Right renal cortex interstitium (tissue), 3 donors: Measurements from ENCODE around the gene TBC1D16. TPM values are rescaled to one million over a fixed set of nuclear protein-coding genes. Genes with fewer than 3 reads are reported as not detected.

Source experiments
- DNase-seq, 3 donors: peaks; one replicate each; pipeline ENCODE4 v3.0.0-alpha.2; 2013; ENCODE audit warnings: low read depth in 3 of 3, low spot score in 2 of 3
- polyA plus RNA-seq, 3 donors: library from polyadenylated mRNA; unstranded; fragments of 120-200 nt; gene quantifications; one replicate each; pipeline ENCODE4 v1.2.1, GENCODE V29; 2013; ENCODE audit not compliant: insufficient read length in 3 of 3

The TBC1D16 gene
- polyA plus RNA-seq, 3 donors: 31.3 to 32.7 (median 31.5) TPM

DNA sequence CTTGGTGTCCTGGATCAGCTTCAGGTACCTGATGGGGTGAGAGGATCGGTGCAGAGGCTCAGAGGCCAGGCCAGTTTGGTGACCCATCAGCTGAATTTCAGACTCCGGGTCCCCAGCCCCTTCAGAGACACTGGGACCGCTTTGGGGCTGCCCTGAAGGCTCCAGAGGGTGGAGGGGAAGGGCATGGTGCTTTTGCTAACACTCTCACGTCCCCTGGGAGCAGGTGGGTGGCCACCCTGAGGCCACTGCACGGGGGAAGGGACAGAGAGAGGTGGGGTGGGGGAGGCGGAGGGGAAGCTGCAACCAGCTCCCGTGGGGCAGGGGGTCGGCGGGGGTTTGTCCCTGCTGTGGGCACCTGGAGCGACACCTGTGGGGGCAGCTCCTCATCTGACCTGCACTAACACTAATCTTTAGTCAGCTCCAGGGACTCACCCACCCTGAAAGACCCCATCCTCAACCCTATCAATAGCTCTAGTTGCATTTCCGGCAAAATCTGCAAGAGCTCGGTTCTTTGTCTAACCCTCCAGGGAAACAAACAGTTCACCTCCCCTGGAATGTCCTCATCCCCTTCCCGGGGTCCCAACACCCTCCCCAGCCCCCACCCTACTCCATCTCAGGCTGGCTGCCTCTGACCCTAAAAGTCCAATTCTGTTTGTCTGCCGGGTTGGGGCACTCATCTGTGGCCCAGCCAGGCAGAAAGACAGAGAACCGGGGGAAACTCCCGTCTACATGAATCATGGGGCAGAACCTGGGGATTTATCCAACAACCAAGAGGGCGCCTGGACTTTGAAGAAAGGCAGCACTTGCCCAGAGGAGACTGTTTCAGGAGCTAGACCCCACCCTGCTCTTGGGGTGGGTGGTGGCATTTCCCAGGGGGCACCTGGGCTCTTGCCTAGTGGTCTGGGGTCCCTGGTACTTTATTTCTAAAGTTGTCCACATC lies 104.5 kb downstream of the TBC1D16 start:
- no peak for DNase-seq

DNA sequence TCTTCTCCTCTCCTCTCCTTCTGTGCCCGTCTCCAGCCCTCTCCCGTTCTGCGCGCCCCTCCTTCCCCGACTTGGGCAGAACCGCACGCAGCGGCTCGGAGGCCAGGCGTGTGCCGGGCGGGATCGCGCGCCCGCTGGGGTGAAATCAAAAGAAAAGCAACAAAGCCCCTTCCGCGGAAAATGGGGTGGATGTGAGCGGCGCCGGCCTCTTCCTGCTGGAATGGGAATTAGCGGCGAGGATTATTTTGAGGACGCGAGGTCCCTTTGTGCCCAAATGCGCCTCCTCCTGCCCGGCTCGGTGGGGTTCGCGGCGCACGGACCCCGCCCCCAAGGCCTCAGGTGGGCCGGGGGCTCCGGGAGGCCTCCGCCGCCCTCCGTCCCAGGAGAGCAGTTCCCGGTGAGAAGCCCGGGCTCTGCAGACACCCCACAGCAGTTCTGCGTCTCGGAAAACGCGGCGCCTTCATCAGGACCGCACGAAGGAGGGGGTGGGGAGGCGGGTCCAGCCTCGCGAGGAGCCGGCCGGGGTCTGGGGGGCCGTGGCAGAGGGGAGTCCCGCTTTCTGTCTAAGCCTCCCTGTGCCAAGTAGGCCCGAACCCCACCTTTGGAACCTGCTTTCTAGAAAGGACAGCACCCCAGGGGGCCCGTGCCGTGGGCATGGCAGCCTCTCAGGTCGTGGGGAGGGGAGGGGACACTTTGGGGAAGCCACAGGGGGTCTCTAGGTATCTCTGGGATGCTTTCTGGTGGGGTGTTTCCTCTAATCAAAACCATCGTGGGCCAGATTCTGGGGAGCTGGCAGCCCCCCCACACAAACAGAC lies 105.4 kb downstream of the TBC1D16 start:
- no peak for DNase-seq

DNA sequence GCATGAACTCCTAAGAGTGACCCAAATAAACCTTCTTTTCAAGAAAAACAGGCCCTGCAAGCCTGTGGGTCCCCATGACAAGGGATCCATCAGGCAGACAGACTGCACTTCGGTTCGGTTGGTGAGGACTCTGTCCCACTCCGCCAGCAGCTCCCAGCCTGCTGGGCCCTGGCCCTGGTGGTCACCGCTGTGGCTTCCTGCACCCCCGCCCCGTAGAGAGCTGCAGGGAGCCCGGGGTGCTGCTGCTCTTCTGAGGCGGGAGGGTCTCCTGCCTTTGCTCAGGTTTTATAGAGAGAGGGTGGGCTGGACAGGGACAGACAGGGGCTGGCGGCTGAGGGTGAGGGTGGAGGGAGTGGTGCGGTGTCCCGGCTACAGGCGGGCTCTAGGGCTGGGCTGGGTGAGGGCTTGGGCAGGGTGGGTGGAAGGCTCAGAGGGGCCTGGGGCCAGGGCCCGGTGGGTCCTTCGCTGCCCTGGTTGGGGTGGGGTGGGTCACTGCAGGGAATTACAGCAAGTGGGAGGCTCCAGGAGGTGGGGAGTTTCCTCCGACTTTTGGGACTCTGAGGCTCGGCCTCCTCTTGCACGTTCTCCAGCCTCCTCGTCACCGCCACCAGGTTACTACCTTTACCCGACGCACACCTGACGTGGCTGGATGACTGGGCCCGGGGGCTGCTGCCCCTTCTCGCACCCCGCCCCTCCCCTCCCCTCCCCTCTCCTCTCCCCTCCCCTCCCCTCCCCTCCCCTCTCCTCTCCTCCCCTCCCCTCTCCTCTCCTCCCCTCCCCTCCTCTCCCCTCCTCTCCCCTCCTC lies 106.2 kb downstream of the TBC1D16 start:
- no peak for DNase-seq

- DNase-seq: no peak
Measured at GRCh38 chr17:79928502-79929256, 107.0 kb downstream of the TBC1D16 start.

GRCh38 chr17:79927688-79928501 lies 107.8 kb downstream of the TBC1D16 start:
- no peak for DNase-seq

DNA sequence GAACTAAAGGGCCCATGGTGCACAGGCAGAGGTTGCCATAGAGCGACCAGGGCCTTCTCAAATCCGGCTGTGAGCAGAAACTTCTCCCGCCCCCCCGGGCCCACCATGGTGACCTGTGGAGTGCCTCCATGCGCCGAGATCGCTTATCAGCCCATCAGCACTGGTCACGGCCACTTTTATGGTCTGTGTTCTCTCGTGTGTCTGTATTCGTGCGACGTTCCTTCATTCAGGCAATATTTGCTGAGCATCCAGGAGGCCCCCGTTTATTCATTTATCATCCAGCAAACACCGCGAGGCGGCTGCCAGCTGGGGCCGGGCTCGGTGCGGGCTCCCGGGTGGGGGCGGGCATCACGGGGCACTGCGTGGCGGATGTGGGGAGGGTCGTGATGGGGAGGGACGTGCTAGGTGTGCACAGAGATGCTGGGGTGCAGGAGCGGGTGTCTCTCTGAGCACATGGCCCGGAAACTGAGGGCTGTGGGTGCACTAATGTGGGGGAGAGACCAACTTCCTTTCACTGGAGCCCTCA lies 108.5 kb downstream of the TBC1D16 start:
- DNase-seq: no peak

- no peak for DNase-seq
Measured at GRCh38 chr17:79926605-79927135, 109.0 kb downstream of the TBC1D16 start.

DNA sequence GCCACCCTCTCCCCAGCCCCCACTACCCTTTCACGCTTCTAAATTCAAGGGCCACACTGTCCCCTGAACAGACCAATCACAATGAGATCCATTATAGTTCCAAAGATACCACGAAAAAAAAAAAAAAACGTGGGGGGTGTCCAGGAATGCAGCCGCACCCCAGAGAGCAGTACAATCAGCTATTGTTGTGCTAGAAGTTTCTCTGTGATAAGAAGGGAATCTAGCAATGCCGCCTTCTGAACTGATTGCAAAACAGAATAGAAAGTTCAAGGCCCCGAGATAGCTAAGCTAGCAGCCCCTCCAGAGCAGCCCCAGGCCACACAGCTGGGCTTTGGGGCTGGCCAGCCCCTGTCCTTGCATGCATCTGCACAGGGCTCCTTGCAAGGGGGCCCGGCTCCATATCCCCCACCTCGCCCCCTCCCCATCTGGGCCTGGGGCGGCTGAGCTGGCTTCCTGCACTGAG lies 109.5 kb downstream of the TBC1D16 start:
- no peak for DNase-seq

DNA sequence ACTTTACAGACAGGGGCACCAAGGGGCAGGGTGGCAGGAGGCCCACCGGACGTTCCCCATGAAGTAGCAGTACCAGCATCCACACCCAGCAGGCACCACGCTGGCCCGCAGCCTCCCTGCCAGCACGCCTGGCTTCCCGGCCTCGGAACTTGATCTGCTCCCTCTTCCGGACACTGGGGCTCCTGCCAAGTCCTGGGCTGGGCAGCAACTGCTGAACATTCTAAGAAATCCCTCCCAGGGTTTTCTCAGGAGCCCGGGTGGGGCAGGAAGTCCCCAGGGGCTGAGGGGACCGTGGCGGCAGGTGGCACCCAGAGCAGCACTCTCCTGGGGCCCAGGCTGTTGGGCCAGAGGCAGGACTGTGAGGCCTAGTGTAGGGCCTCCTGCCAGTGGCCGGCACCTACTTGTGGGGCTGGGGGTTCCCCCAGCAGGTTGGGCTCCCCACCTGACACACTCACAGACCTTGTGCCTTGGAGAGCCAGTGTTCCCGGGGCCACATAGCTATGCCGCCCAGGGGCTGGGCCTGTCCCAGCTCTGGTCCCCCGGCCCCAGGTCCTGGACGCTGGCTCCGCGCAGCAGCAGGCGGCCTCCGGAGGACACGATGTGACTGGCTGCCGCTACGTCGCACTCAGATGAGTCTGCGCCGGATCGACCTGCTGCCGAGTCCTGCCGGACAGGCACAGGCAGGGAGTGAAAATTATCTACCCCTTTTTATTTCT lies 110.3 kb downstream of the TBC1D16 start:
- no peak for DNase-seq

DNA sequence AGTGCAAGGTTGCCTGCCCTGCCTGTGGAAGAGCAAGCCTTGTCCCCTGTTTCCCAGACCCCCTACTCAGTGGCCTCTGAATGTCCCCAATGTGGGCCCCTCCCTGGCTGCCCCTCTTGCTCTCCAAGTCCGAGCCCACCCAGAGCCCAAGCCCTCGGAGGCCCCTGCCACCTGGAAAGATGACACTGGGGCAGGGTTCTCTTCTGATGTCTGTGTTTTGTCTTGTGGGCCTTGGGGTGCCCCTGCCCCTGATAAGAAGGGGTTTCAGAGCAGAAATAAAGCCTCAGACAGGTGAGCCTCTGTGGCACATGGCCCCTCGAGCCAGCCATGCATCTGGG lies 111.1 kb downstream of the TBC1D16 start:
- DNase-seq: no peak

- DNase-seq: no peak
Measured at GRCh38 chr17:79923974-79924638, 111.6 kb downstream of the TBC1D16 start.

- DNase-seq: no peak
Measured at GRCh38 chr17:79922798-79923197, 112.9 kb downstream of the TBC1D16 start.

DNA sequence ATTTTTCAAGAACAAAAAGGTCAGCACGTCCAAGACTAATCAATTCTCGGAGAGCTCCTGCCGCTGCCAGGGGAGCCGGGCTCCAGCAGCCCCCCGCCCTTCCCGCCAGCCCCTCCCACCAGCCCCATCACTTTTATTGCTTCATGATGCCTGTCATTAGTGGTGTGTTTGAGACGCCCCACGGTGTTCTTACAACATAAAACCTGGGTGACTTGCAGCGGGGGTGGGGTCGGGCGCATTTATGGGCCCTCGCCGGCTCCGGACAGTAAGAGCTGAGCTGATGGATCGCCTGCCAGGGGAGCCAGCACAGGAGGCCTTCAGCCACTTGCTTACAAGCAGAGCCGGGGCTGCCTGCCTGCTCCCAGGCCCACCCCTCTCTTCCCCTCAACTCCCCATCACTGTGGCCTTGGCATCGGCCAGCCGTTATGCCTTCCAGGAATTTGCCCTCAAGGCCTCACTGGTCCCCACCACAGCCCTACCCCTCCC lies 113.5 kb downstream of the TBC1D16 start:
- no peak for DNase-seq

GRCh38 chr17:79921411-79922115 lies 114.1 kb downstream of the TBC1D16 start:
- DNase-seq: no peak

GRCh38 chr17:79920751-79921410 lies 114.8 kb downstream of the TBC1D16 start:
- no peak for DNase-seq
